Progenitor cell of endocrine pancreas (in vitro differentiated cells): ENCODE results near the gene MBOAT2. TPM values are rescaled to one million over a fixed set of nuclear protein-coding genes. Genes with fewer than 3 reads are reported as not detected.
"Not testable (repeated sequence)": the region's sequence is repeated elsewhere in the genome, so short reads cannot be mapped to it uniquely, and the experiment has no call there.

Experiments used
- DNase-seq: peaks from one replicate; pipeline ENCODE4 v3.0.0; 2021; ENCODE audit warnings: low spot score; ENCODE audit not compliant: unreplicated experiment
- H3K27ac Mint-ChIP-seq: 2 replicates; pipeline ENCODE4 v1.8.0; 2021; ENCODE audit warnings: mild to moderate bottlenecking, moderate library complexity, mixed read lengths
- H3K27me3 Mint-ChIP-seq: 2 replicates; pipeline ENCODE4 v1.8.0; 2021; ENCODE audit warnings: mixed read lengths
- H3K36me3 Mint-ChIP-seq: 2 replicates; pipeline ENCODE4 v1.8.0; 2022; ENCODE audit warnings: mixed read lengths; ENCODE audit not compliant: insufficient read depth
- H3K4me1 Mint-ChIP-seq: 2 replicates; pipeline ENCODE4 v1.8.0; 2021; ENCODE audit warnings: low read depth, mixed read lengths
- H3K4me3 Mint-ChIP-seq: 2 replicates; pipeline ENCODE4 v1.8.0; 2021; ENCODE audit warnings: low read depth, mild to moderate bottlenecking, moderate library complexity, mixed read lengths
- H3K9me3 Mint-ChIP-seq: 2 replicates; pipeline ENCODE4 v1.8.0; 2021; ENCODE audit warnings: low read depth, mixed read lengths
- CTCF ChIP-seq: fragments of 200-600 bp; sonication (generic); IDR thresholded peaks from one replicate; pipeline ENCODE4 v1.5.0; 2021; ENCODE audit warnings: antibody characterized with exemption, mild to moderate bottlenecking; ENCODE audit not compliant: unreplicated experiment
- total RNA-seq: library from RNA; stranded (reverse); gene quantifications from 2 replicates; pipeline ENCODE4 v1.2.1, GENCODE V29; 2021

Gene MBOAT2
- total RNA-seq, 1 donor from 2014 or later = 49.8 TPM

GRCh38 chr2:8915941-8916340, 87.5 kb downstream of the MBOAT2 start:
- Mint-ChIP-seq H3K4me1 (peaks cover 2% of the 10 kb centered on the region), H3K36me3 (peaks cover 31% of the 10 kb centered on the region), H3K27ac (no peak overlapping the region), H3K4me3 (no peak overlapping the region), H3K27me3 (no peaks in the 10 kb centered on the region), H3K9me3 (peaks cover 33% of the 10 kb centered on the region)
- no peak for TF ChIP-seq CTCF
- no peak for DNase-seq

GRCh38 chr2:8913767-8914166, 89.7 kb downstream of the MBOAT2 start:
- not testable (repeated sequence) for H3K27ac Mint-ChIP-seq, DNase-seq, H3K4me1 Mint-ChIP-seq, H3K4me3 Mint-ChIP-seq, H3K27me3 Mint-ChIP-seq
- Mint-ChIP-seq H3K9me3 (peaks cover 37% of the 10 kb centered on the region), H3K36me3 (peaks cover 37% of the 10 kb centered on the region)

GRCh38 chr2:8907764-8908288, 95.7 kb downstream of the MBOAT2 start:
- TF ChIP-seq CTCF = no peak
- no peak overlapping the region for H3K4me3 Mint-ChIP-seq
- peaks cover 31% of the 10 kb centered on the region for H3K9me3 Mint-ChIP-seq
- H3K36me3 Mint-ChIP-seq = peaks cover 37% of the 10 kb centered on the region
- H3K4me1 Mint-ChIP-seq = no peaks in the 10 kb centered on the region
- H3K27me3 Mint-ChIP-seq = no peaks in the 10 kb centered on the region
- no peak for DNase-seq
- H3K27ac Mint-ChIP-seq = no peak overlapping the region

- peaks cover 12% of the 10 kb centered on the region for H3K9me3 Mint-ChIP-seq
- peaks cover 39% of the 10 kb centered on the region for H3K36me3 Mint-ChIP-seq
- H3K27ac Mint-ChIP-seq, H3K4me3 Mint-ChIP-seq, DNase-seq, H3K27me3 Mint-ChIP-seq, H3K4me1 Mint-ChIP-seq: not testable (repeated sequence)
Measured at GRCh38 chr2:8903924-8904323, 99.6 kb downstream of the MBOAT2 start.

GRCh38 chr2:8902757-8903156, 100.7 kb downstream of the MBOAT2 start:
- not testable (repeated sequence) for H3K4me1 Mint-ChIP-seq, H3K27ac Mint-ChIP-seq
- peaks cover 36% of the 10 kb centered on the region for H3K36me3 Mint-ChIP-seq

GRCh38 chr2:8897206-8897605, 106.3 kb downstream of the MBOAT2 start:
- DNase-seq, H3K27me3 Mint-ChIP-seq, H3K27ac Mint-ChIP-seq, H3K9me3 Mint-ChIP-seq, H3K4me1 Mint-ChIP-seq, H3K4me3 Mint-ChIP-seq: not testable (repeated sequence)
- peaks cover 38% of the 10 kb centered on the region for H3K36me3 Mint-ChIP-seq

More at GRCh38 chr2:8902757-8903156, 100.7 kb downstream of the MBOAT2 start:
- DNase-seq, H3K27me3 Mint-ChIP-seq, H3K4me3 Mint-ChIP-seq: not testable (repeated sequence)
- H3K9me3 Mint-ChIP-seq = peaks cover 12% of the 10 kb centered on the region

GRCh38 chr2:8896671-8897070, 106.8 kb downstream of the MBOAT2 start:
- not testable (repeated sequence) for DNase-seq, H3K4me1 Mint-ChIP-seq
- peaks cover 33% of the 10 kb centered on the region for H3K36me3 Mint-ChIP-seq

GRCh38 chr2:8895087-8895912, 108.2 kb downstream of the MBOAT2 start:
- H3K36me3 Mint-ChIP-seq = peaks cover 24% of the 10 kb centered on the region
- not testable (repeated sequence) for H3K4me3 Mint-ChIP-seq, H3K4me1 Mint-ChIP-seq, DNase-seq, H3K27me3 Mint-ChIP-seq, H3K9me3 Mint-ChIP-seq
- peak overlapping the region; percentile 16 for H3K27ac Mint-ChIP-seq

More at GRCh38 chr2:8896671-8897070, 106.8 kb downstream of the MBOAT2 start:
- H3K9me3 Mint-ChIP-seq, H3K4me3 Mint-ChIP-seq, H3K27me3 Mint-ChIP-seq, H3K27ac Mint-ChIP-seq: not testable (repeated sequence)
